HEK293 (cell line): ENCODE measurements around the gene HECTD2.

Experiments
- CTCF ChIA-PET: fragments of 350-600 bp; formaldehyde crosslinking; extraction: SDS; loops from one replicate; lab custom pipeline; 2021; ENCODE audit warnings: antibody characterized with exemption; lab: Yijun Ruan, JAX
- POLR2A ChIA-PET: fragments of 300-600 bp; formaldehyde crosslinking; extraction: SDS; loops from one replicate; lab custom pipeline; 2020; ENCODE audit warnings: antibody characterized with exemption, inconsistent platforms; lab: Yijun Ruan, JAX
- H3K27ac ChIP-seq: fragments of 200-500 bp; sonication (Bioruptor generic); 2 replicates; pipeline ENCODE4 v1.5.1; 2014; ENCODE audit warnings: low read depth, low read length, control low read depth, inconsistent platforms; ENCODE audit errors: extremely low read depth
- H3K36me3 ChIP-seq, 2 experiments: fragments of 200-500 bp in 1 of 2; sonication (Bioruptor generic) in 1 of 2; 1 replicate in 1 of 2; 2 replicates in 1 of 2; pipeline ENCODE4 v1.5.1; 2014 to 2017; ENCODE audit warnings: inconsistent platforms in 2 of 2, low read length in 2 of 2; ENCODE audit not compliant: control insufficient read depth in 2 of 2, insufficient read depth in 1 of 2
- H3K4me1 ChIP-seq: fragments of 200-500 bp; sonication (Bioruptor generic); 2 replicates; pipeline ENCODE4 v1.5.1; 2014; ENCODE audit warnings: mild to moderate bottlenecking, low read length, inconsistent platforms; ENCODE audit not compliant: control insufficient read depth, insufficient read depth
- H3K4me3 ChIP-seq: 2 replicates; pipeline ENCODE4 v1.5.1; 2011; ENCODE audit warnings: low read depth, mild to moderate bottlenecking, control low read depth, low read length, moderate library complexity
- H3K9me3 ChIP-seq: fragments of 200-500 bp; sonication (Bioruptor generic); 2 replicates; pipeline ENCODE4 v1.5.1; 2014; ENCODE audit warnings: low read depth, low read length, inconsistent platforms; ENCODE audit not compliant: control insufficient read depth, insufficient read depth
- GFI1B ChIP-seq: fragments of 450-650 bp; formaldehyde crosslinking; IDR thresholded peaks from 2 replicates; pipeline ENCODE4 v1.5.1; 2016; ENCODE audit warnings: missing biosample characterization, missing genetic modification characterization
- GLI2 ChIP-seq: fragments of 450-650 bp; formaldehyde crosslinking; IDR thresholded peaks from 2 replicates; pipeline ENCODE4; 2017; ENCODE audit warnings: missing biosample characterization, missing genetic modification characterization, low read depth, borderline replicate concordance
- KLF8 ChIP-seq: fragments of 450-650 bp; formaldehyde crosslinking; IDR thresholded peaks from 2 replicates; pipeline ENCODE4 v1.5.1; 2016; ENCODE audit warnings: missing biosample characterization, missing genetic modification characterization
- SCRT1 ChIP-seq: fragments of 450-650 bp; formaldehyde crosslinking; IDR thresholded peaks from 2 replicates; pipeline ENCODE4 v1.5.1; 2016; ENCODE audit warnings: missing biosample characterization, missing genetic modification characterization, borderline replicate concordance
- SCRT2 ChIP-seq: fragments of 450-650 bp; formaldehyde crosslinking; IDR thresholded peaks from 2 replicates; pipeline ENCODE4 v1.5.1; 2016; ENCODE audit warnings: missing biosample characterization, missing genetic modification characterization
- YY1 ChIP-seq: fragments of 450-650 bp; formaldehyde crosslinking; IDR thresholded peaks from 2 replicates; pipeline ENCODE4 v1.5.1; 2018; ENCODE audit warnings: missing biosample characterization, missing genetic modification characterization
- ZEB2 ChIP-seq: fragments of 450-650 bp; formaldehyde crosslinking; IDR thresholded peaks from 2 replicates; pipeline ENCODE4 v1.5.1; 2016; ENCODE audit warnings: missing biosample characterization, missing genetic modification characterization
- ZNF174 ChIP-seq: fragments of 450-650 bp; formaldehyde crosslinking; IDR thresholded peaks from 2 replicates; pipeline ENCODE4 v1.5.0; 2017; ENCODE audit warnings: missing biosample characterization, mild to moderate bottlenecking, missing genetic modification characterization
- ZNF24 ChIP-seq: fragments of 450-650 bp; formaldehyde crosslinking; IDR thresholded peaks from 2 replicates; pipeline ENCODE4 v1.5.1; 2016; ENCODE audit warnings: missing biosample characterization, missing genetic modification characterization
- ZNF311 ChIP-seq: fragments of 450-650 bp; formaldehyde crosslinking; IDR thresholded peaks from 2 replicates; pipeline ENCODE4 v1.5.1; 2017; ENCODE audit warnings: missing biosample characterization, missing genetic modification characterization, borderline replicate concordance
- ZNF335 ChIP-seq: fragments of 450-650 bp; formaldehyde crosslinking; conservative IDR thresholded peaks from 2 replicates; pipeline ENCODE4 v1.5.1; 2016; ENCODE audit warnings: missing biosample characterization, missing genetic modification characterization
- ZNF433 ChIP-seq: fragments of 450-650 bp; formaldehyde crosslinking; IDR thresholded peaks from 2 replicates; pipeline ENCODE4 v1.5.1; 2016; ENCODE audit warnings: missing biosample characterization, missing genetic modification characterization, low read depth
- ZNF529 ChIP-seq: fragments of 450-650 bp; formaldehyde crosslinking; IDR thresholded peaks from 2 replicates; pipeline ENCODE4 v1.5.1; 2017; ENCODE audit warnings: missing genetic modification characterization, missing biosample characterization; ENCODE audit not compliant: insufficient replicate concordance
- ZNF530 ChIP-seq: fragments of 450-650 bp; formaldehyde crosslinking; IDR thresholded peaks from 2 replicates; pipeline ENCODE4 v1.5.1; 2016; ENCODE audit warnings: low read depth, missing biosample characterization, missing genetic modification characterization
- ZNF571 ChIP-seq: fragments of 450-650 bp; formaldehyde crosslinking; IDR thresholded peaks from 2 replicates; pipeline ENCODE4 v1.5.0; 2017; ENCODE audit warnings: missing biosample characterization, missing genetic modification characterization
- ZNF621 ChIP-seq: fragments of 450-650 bp; formaldehyde crosslinking; IDR thresholded peaks from 2 replicates; pipeline ENCODE4 v1.5.1; 2017; ENCODE audit warnings: missing biosample characterization, missing genetic modification characterization
- ZNF677 ChIP-seq: fragments of 450-650 bp; IDR thresholded peaks from 2 replicates; pipeline ENCODE4 v1.5.0; 2018; ENCODE audit warnings: missing biosample characterization, mild to moderate bottlenecking, missing genetic modification characterization, moderate library complexity
- ZNF785 ChIP-seq: fragments of 450-650 bp; formaldehyde crosslinking; IDR thresholded peaks from 2 replicates; pipeline ENCODE4 v1.5.1; 2016; ENCODE audit warnings: missing biosample characterization, missing genetic modification characterization
- ZNF837 ChIP-seq: fragments of 450-650 bp; formaldehyde crosslinking; IDR thresholded peaks from 2 replicates; pipeline ENCODE4 v1.5.1; 2016; ENCODE audit warnings: missing biosample characterization, missing genetic modification characterization
- ZNF843 ChIP-seq: fragments of 450-650 bp; formaldehyde crosslinking; IDR thresholded peaks from 2 replicates; pipeline ENCODE4 v1.5.1; 2016; ENCODE audit warnings: missing biosample characterization, missing genetic modification characterization
- ZXDB ChIP-seq: fragments of 450-650 bp; formaldehyde crosslinking; IDR thresholded peaks from 2 replicates; pipeline ENCODE4 v1.5.1; 2016; ENCODE audit warnings: missing biosample characterization, missing genetic modification characterization
- TF ChIP-seq, protein P1 (sequence below): fragments of 450-650 bp; formaldehyde crosslinking; IDR thresholded peaks from 2 replicates; pipeline ENCODE4 v1.5.1; 2016; ENCODE audit warnings: missing biosample characterization, missing genetic modification characterization, borderline replicate concordance
- TF ChIP-seq, protein P2 (sequence below): fragments of 450-650 bp; formaldehyde crosslinking; IDR thresholded peaks from 2 replicates; pipeline ENCODE4 v1.5.1; 2017; ENCODE audit warnings: missing biosample characterization, missing genetic modification characterization
- TF ChIP-seq, protein P3 (sequence below): fragments of 450-650 bp; formaldehyde crosslinking; IDR thresholded peaks from 2 replicates; pipeline ENCODE4 v1.5.1; 2017; ENCODE audit warnings: missing biosample characterization, missing genetic modification characterization
- TF ChIP-seq, protein P4 (sequence below): fragments of 450-650 bp; formaldehyde crosslinking; IDR thresholded peaks from 2 replicates; pipeline ENCODE4 v1.5.1; 2016; ENCODE audit warnings: missing biosample characterization, missing genetic modification characterization
- TF ChIP-seq, protein P5 (sequence below): fragments of 450-650 bp; formaldehyde crosslinking; IDR thresholded peaks from 2 replicates; pipeline ENCODE4 v1.5.1; 2016; ENCODE audit warnings: missing biosample characterization, missing genetic modification characterization

Gene HECTD2

DNA sequence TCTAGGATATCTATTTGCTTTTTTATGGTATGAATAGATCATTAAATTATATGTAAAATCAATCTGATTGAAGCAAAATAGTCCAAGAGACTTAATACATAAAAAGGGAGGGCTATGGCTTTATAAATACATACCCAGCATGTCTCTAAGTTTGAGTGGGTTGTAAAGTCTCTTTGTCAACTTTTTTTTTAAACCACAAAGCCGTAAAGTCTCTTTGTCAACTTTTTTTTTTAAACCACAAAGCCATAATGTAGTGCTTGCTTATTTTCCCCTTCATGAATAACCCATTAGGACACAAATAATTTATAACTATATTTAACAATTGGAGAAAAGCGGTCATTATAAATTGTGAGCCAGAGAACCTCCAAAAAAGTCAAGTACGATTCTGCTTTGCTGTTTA lies 5.7 kb downstream of the HECTD2 start:
- CTCF ChIA-PET, result interaction anchor here (1.7 kb wide), 1 partner anchor 10 kb away, joined by 4 read pairs; no protein-coding TSS in a partner anchor
- no peak overlapping the region for H3K4me3 ChIP-seq
- POLR2A ChIA-PET, result no interaction called here
- peaks cover 28% of the 10 kb centered on the region for H3K4me1 ChIP-seq
- no peaks in the 10 kb centered on the region for H3K9me3 ChIP-seq
- no peak overlapping the region; the same call in 1 of the 2 replicates for H3K27ac ChIP-seq
- no peaks in the 10 kb centered on the region for H3K36me3 ChIP-seq
- no peak for TF ChIP-seq ZEB2 (tag by site-specific recombination)
- TF ChIP-seq GLI2 (tag by site-specific recombination), result no peak; the same call in 1 of the 2 replicates
- no peak for TF ChIP-seq ZNF785 (tag by site-specific recombination)
- TF ChIP-seq SCRT1 (tag by site-specific recombination), result no peak
- no peak; the same call in 1 of the 2 replicates for TF ChIP-seq YY1 (tag by site-specific recombination)
- no peak for TF ChIP-seq ZNF24 (tag by site-specific recombination)
- no peak for TF ChIP-seq ZNF529 (tag by site-specific recombination)
- TF ChIP-seq KLF8 (tag by site-specific recombination), result no peak
- no peak for TF ChIP-seq GFI1B (tag by site-specific recombination)
- no peak for TF ChIP-seq ZNF621 (tag by site-specific recombination)
- TF ChIP-seq ZNF311 (tag by site-specific recombination), result no peak
- TF ChIP-seq ZNF571 (tag by site-specific recombination), result no peak
- no peak for TF ChIP-seq ZNF433 (tag by site-specific recombination)
- no peak for TF ChIP-seq ZNF335 (tag by site-specific recombination)
- TF ChIP-seq ZXDB (tag by site-specific recombination), result peak; percentile 34; the same call in 1 of the 2 replicates
- peak; percentile 53; the same call in 1 of the 2 replicates for TF ChIP-seq ZNF843 (tag by site-specific recombination)
- no peak for TF ChIP-seq ZNF174 (tag by site-specific recombination)
- no peak for TF ChIP-seq ZNF677 (tag by site-specific recombination)
- TF ChIP-seq, protein P1, sequence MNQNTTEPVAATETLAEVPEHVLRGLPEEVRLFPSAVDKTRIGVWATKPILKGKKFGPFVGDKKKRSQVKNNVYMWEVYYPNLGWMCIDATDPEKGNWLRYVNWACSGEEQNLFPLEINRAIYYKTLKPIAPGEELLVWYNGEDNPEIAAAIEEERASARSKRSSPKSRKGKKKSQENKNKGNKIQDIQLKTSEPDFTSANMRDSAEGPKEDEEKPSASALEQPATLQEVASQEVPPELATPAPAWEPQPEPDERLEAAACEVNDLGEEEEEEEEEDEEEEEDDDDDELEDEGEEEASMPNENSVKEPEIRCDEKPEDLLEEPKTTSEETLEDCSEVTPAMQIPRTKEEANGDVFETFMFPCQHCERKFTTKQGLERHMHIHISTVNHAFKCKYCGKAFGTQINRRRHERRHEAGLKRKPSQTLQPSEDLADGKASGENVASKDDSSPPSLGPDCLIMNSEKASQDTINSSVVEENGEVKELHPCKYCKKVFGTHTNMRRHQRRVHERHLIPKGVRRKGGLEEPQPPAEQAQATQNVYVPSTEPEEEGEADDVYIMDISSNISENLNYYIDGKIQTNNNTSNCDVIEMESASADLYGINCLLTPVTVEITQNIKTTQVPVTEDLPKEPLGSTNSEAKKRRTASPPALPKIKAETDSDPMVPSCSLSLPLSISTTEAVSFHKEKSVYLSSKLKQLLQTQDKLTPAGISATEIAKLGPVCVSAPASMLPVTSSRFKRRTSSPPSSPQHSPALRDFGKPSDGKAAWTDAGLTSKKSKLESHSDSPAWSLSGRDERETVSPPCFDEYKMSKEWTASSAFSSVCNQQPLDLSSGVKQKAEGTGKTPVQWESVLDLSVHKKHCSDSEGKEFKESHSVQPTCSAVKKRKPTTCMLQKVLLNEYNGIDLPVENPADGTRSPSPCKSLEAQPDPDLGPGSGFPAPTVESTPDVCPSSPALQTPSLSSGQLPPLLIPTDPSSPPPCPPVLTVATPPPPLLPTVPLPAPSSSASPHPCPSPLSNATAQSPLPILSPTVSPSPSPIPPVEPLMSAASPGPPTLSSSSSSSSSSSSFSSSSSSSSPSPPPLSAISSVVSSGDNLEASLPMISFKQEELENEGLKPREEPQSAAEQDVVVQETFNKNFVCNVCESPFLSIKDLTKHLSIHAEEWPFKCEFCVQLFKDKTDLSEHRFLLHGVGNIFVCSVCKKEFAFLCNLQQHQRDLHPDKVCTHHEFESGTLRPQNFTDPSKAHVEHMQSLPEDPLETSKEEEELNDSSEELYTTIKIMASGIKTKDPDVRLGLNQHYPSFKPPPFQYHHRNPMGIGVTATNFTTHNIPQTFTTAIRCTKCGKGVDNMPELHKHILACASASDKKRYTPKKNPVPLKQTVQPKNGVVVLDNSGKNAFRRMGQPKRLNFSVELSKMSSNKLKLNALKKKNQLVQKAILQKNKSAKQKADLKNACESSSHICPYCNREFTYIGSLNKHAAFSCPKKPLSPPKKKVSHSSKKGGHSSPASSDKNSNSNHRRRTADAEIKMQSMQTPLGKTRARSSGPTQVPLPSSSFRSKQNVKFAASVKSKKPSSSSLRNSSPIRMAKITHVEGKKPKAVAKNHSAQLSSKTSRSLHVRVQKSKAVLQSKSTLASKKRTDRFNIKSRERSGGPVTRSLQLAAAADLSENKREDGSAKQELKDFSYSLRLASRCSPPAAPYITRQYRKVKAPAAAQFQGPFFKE (tag by site-specific recombination), result no peak
- TF ChIP-seq, protein P2, sequence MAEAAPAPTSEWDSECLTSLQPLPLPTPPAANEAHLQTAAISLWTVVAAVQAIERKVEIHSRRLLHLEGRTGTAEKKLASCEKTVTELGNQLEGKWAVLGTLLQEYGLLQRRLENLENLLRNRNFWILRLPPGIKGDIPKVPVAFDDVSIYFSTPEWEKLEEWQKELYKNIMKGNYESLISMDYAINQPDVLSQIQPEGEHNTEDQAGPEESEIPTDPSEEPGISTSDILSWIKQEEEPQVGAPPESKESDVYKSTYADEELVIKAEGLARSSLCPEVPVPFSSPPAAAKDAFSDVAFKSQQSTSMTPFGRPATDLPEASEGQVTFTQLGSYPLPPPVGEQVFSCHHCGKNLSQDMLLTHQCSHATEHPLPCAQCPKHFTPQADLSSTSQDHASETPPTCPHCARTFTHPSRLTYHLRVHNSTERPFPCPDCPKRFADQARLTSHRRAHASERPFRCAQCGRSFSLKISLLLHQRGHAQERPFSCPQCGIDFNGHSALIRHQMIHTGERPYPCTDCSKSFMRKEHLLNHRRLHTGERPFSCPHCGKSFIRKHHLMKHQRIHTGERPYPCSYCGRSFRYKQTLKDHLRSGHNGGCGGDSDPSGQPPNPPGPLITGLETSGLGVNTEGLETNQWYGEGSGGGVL, result no peak
- TF ChIP-seq, protein P3, sequence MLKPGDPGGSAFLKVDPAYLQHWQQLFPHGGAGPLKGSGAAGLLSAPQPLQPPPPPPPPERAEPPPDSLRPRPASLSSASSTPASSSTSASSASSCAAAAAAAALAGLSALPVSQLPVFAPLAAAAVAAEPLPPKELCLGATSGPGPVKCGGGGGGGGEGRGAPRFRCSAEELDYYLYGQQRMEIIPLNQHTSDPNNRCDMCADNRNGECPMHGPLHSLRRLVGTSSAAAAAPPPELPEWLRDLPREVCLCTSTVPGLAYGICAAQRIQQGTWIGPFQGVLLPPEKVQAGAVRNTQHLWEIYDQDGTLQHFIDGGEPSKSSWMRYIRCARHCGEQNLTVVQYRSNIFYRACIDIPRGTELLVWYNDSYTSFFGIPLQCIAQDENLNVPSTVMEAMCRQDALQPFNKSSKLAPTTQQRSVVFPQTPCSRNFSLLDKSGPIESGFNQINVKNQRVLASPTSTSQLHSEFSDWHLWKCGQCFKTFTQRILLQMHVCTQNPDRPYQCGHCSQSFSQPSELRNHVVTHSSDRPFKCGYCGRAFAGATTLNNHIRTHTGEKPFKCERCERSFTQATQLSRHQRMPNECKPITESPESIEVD (tag by site-specific recombination), result peak; percentile 93
- TF ChIP-seq, protein P4, sequence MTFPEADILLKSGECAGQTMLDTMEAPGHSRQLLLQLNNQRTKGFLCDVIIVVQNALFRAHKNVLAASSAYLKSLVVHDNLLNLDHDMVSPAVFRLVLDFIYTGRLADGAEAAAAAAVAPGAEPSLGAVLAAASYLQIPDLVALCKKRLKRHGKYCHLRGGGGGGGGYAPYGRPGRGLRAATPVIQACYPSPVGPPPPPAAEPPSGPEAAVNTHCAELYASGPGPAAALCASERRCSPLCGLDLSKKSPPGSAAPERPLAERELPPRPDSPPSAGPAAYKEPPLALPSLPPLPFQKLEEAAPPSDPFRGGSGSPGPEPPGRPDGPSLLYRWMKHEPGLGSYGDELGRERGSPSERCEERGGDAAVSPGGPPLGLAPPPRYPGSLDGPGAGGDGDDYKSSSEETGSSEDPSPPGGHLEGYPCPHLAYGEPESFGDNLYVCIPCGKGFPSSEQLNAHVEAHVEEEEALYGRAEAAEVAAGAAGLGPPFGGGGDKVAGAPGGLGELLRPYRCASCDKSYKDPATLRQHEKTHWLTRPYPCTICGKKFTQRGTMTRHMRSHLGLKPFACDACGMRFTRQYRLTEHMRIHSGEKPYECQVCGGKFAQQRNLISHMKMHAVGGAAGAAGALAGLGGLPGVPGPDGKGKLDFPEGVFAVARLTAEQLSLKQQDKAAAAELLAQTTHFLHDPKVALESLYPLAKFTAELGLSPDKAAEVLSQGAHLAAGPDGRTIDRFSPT (tag by site-specific recombination), result peak; percentile 48; the same call in 1 of the 2 replicates
- no peak for TF ChIP-seq ZNF837
- no peak for TF ChIP-seq SCRT2 (tag by site-specific recombination)
- TF ChIP-seq, protein P5, sequence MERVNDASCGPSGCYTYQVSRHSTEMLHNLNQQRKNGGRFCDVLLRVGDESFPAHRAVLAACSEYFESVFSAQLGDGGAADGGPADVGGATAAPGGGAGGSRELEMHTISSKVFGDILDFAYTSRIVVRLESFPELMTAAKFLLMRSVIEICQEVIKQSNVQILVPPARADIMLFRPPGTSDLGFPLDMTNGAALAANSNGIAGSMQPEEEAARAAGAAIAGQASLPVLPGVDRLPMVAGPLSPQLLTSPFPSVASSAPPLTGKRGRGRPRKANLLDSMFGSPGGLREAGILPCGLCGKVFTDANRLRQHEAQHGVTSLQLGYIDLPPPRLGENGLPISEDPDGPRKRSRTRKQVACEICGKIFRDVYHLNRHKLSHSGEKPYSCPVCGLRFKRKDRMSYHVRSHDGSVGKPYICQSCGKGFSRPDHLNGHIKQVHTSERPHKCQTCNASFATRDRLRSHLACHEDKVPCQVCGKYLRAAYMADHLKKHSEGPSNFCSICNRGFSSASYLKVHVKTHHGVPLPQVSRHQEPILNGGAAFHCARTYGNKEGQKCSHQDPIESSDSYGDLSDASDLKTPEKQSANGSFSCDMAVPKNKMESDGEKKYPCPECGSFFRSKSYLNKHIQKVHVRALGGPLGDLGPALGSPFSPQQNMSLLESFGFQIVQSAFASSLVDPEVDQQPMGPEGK (tag by site-specific recombination), result no peak
- no peak for TF ChIP-seq ZNF530 (tag by site-specific recombination)
